Astrocyte (in vitro differentiated cells and primary cell): ENCODE measurements around the gene EBF4. TPM values are rescaled to one million over a fixed set of nuclear protein-coding genes. Genes with fewer than 3 reads are reported as not detected.
"Not testable (repeated sequence)": the region's sequence is repeated elsewhere in the genome, so short reads cannot be mapped to it uniquely, and the experiment has no call there.

Source experiments
- DNase-seq: peaks from one replicate; pipeline ENCODE4 v3.0.0-alpha.2; 2010; ENCODE audit warnings: low read depth
- FAIRE-seq: peaks from 2 replicates; lab custom pipeline; 2011; peaks lifted over from hg19 to GRCh38; lab: Jason Lieb, UNC
- H2AFZ ChIP-seq: 2 replicates; pipeline ENCODE4 v1.6.0; 2012; ENCODE audit warnings: low read depth, low read length, inconsistent platforms
- H3K27ac ChIP-seq: 2 replicates; pipeline ENCODE4 v1.5.1; 2011; ENCODE audit warnings: low read depth, low read length, inconsistent platforms
- H3K27me3 ChIP-seq: 2 replicates; pipeline ENCODE4 v1.6.0; 2011; ENCODE audit warnings: low read length, inconsistent platforms; ENCODE audit not compliant: insufficient read depth
- H3K36me3 ChIP-seq: 2 replicates; pipeline ENCODE4 v1.5.1; 2011; ENCODE audit warnings: low read length, inconsistent platforms; ENCODE audit not compliant: insufficient read depth
- H3K4me1 ChIP-seq: 2 replicates; pipeline ENCODE4 v1.5.1; 2011; ENCODE audit warnings: low read length, inconsistent platforms; ENCODE audit not compliant: insufficient read depth
- H3K4me2 ChIP-seq: 2 replicates; pipeline ENCODE4 v1.6.0; 2012; ENCODE audit warnings: low read length, inconsistent platforms
- H3K4me3 ChIP-seq: 2 replicates; pipeline ENCODE4 v1.5.1; 2011; ENCODE audit warnings: low read depth, mild to moderate bottlenecking, low read length, inconsistent platforms; ENCODE audit not compliant: insufficient read depth
- H3K79me2 ChIP-seq: 2 replicates; pipeline ENCODE4 v1.6.0; 2012; ENCODE audit warnings: mild to moderate bottlenecking, low read length, inconsistent platforms; ENCODE audit not compliant: insufficient read depth
- H3K9ac ChIP-seq: 2 replicates; pipeline ENCODE4 v1.6.0; 2012; ENCODE audit warnings: mild to moderate bottlenecking, low read length, inconsistent platforms
- H3K9me3 ChIP-seq: 2 replicates; pipeline ENCODE4 v1.5.1; 2012; ENCODE audit warnings: low read depth, mild to moderate bottlenecking, low read length, inconsistent platforms; ENCODE audit not compliant: insufficient read depth
- H4K20me1 ChIP-seq: 2 replicates; pipeline ENCODE4 v1.6.0; 2012; ENCODE audit warnings: low read length, inconsistent platforms; ENCODE audit not compliant: insufficient read depth
- H3K27ac Mint-ChIP-seq: one replicate; pipeline ENCODE4 v1.8.0; 2021; ENCODE audit warnings: mild to moderate bottlenecking, mixed read lengths; ENCODE audit not compliant: unreplicated experiment
- H3K27me3 Mint-ChIP-seq: one replicate; pipeline ENCODE4 v1.8.0; 2021; ENCODE audit warnings: low read depth, mixed read lengths; ENCODE audit not compliant: unreplicated experiment
- H3K36me3 Mint-ChIP-seq: one replicate; pipeline ENCODE4 v1.8.0; 2021; ENCODE audit warnings: low read depth, mixed read lengths; ENCODE audit not compliant: unreplicated experiment
- H3K4me1 Mint-ChIP-seq: one replicate; pipeline ENCODE4 v1.8.0; 2021; ENCODE audit warnings: low read depth, mixed read lengths; ENCODE audit not compliant: unreplicated experiment
- H3K4me3 Mint-ChIP-seq: one replicate; pipeline ENCODE4 v1.8.0; 2021; ENCODE audit warnings: mild to moderate bottlenecking, moderate library complexity, mixed read lengths; ENCODE audit not compliant: unreplicated experiment
- H3K9me3 Mint-ChIP-seq: one replicate; pipeline ENCODE4 v1.8.0; 2021; ENCODE audit warnings: mild to moderate bottlenecking, mixed read lengths; ENCODE audit not compliant: unreplicated experiment
- CTCF ChIP-seq: IDR thresholded peaks from 2 replicates; pipeline ENCODE4 v1.5.1; 2011; ENCODE audit warnings: low read depth, mild to moderate bottlenecking, inconsistent platforms, low read length, moderate library complexity; ENCODE audit not compliant: insufficient read depth
- EZH2 ChIP-seq: IDR thresholded peaks from 2 replicates; pipeline ENCODE4 v1.6.1; 2012; ENCODE audit warnings: mild to moderate bottlenecking, low read length, inconsistent platforms; ENCODE audit not compliant: insufficient read depth
- total RNA-seq: library from RNA; stranded (reverse); gene quantifications from 2 replicates; pipeline ENCODE4 v1.2.1, GENCODE V29; 2021

Gene EBF4
- total RNA-seq, 1 donor from 2014 or later = 2.3 TPM

- Histone ChIP-seq H4K20me1 (no peaks in the 10 kb centered on the region), H3K27ac (no peak overlapping the region), H3K4me1 (no peaks in the 10 kb centered on the region), H3K79me2 (no peaks in the 10 kb centered on the region), H3K36me3 (no peaks in the 10 kb centered on the region), H3K4me2 (no peak overlapping the region), H3K27me3 (peaks cover 10% of the 10 kb centered on the region), H3K9me3 (no peaks in the 10 kb centered on the region), H3K4me3 (no peak overlapping the region), H3K9ac (no peak overlapping the region), H2AFZ (no peak overlapping the region)
- Mint-ChIP-seq H3K4me1 (no peaks in the 10 kb centered on the region), H3K9me3 (peaks cover 1% of the 10 kb centered on the region), H3K4me3 (no peak overlapping the region), H3K27me3 (peaks cover 59% of the 10 kb centered on the region), H3K36me3 (no peaks in the 10 kb centered on the region), H3K27ac (no peak overlapping the region)
- no peak for TF ChIP-seq EZH2
- TF ChIP-seq CTCF = no peak
- no peak for FAIRE-seq
- no peak for DNase-seq
Measured at GRCh38 chr20:2680046-2680445, 12.5 kb upstream of the EBF4 start.

GRCh38 chr20:2682040-2682439 lies 10.5 kb upstream of the EBF4 start:
- H3K27ac ChIP-seq, H3K9me3 ChIP-seq, H3K4me1 Mint-ChIP-seq, H3K36me3 Mint-ChIP-seq, H3K4me2 ChIP-seq, FAIRE-seq, DNase-seq, H4K20me1 ChIP-seq, H3K4me3 ChIP-seq, H3K4me1 ChIP-seq, H3K79me2 ChIP-seq, H3K9me3 Mint-ChIP-seq, H3K36me3 ChIP-seq, H3K4me3 Mint-ChIP-seq, H2AFZ ChIP-seq, H3K27ac Mint-ChIP-seq, H3K9ac ChIP-seq: not testable (repeated sequence)
- H3K27me3 ChIP-seq = peaks cover 16% of the 10 kb centered on the region
- H3K27me3 Mint-ChIP-seq = peaks cover 69% of the 10 kb centered on the region

GRCh38 chr20:2684817-2685216 lies 7.8 kb upstream of the EBF4 start:
- not testable (repeated sequence) for H3K4me1 Mint-ChIP-seq, H3K4me2 ChIP-seq, H3K9me3 Mint-ChIP-seq, H2AFZ ChIP-seq, H3K27ac ChIP-seq, DNase-seq, H3K4me1 ChIP-seq, H4K20me1 ChIP-seq, H3K4me3 Mint-ChIP-seq, H3K36me3 ChIP-seq, H3K9ac ChIP-seq, H3K79me2 ChIP-seq, FAIRE-seq, H3K36me3 Mint-ChIP-seq, H3K4me3 ChIP-seq, H3K27ac Mint-ChIP-seq, H3K9me3 ChIP-seq
- H3K27me3 ChIP-seq = peaks cover 14% of the 10 kb centered on the region
- H3K27me3 Mint-ChIP-seq = peaks cover 67% of the 10 kb centered on the region

GRCh38 chr20:2687514-2687913 lies 5.1 kb upstream of the EBF4 start:
- H3K9me3 ChIP-seq = no peaks in the 10 kb centered on the region
- no peak overlapping the region for H3K4me3 ChIP-seq
- no peaks in the 10 kb centered on the region for H3K4me1 Mint-ChIP-seq
- no peak overlapping the region for H3K27ac Mint-ChIP-seq
- H3K27me3 ChIP-seq = peaks cover 31% of the 10 kb centered on the region
- DNase-seq (no peak), FAIRE-seq (no peak)
- peak overlapping the region; percentile 57 for H3K4me2 ChIP-seq
- H3K36me3 ChIP-seq = no peaks in the 10 kb centered on the region
- no peaks in the 10 kb centered on the region for H3K79me2 ChIP-seq
- no peak overlapping the region for H3K9ac ChIP-seq
- H3K4me3 Mint-ChIP-seq = no peak overlapping the region
- H3K36me3 Mint-ChIP-seq = peaks cover 3% of the 10 kb centered on the region
- no peak for TF ChIP-seq CTCF
- no peak overlapping the region for H2AFZ ChIP-seq
- no peaks in the 10 kb centered on the region for H3K4me1 ChIP-seq
- H3K27ac ChIP-seq = no peak overlapping the region
- peaks cover 72% of the 10 kb centered on the region for H3K27me3 Mint-ChIP-seq
- peaks cover 6% of the 10 kb centered on the region for H3K9me3 Mint-ChIP-seq
- no peaks in the 10 kb centered on the region for H4K20me1 ChIP-seq
